HEK293 (cell line): ENCODE results near the gene EPS8L1.

ENCODE experiments used
- ATF2 ChIP-seq: fragments of 450-650 bp; formaldehyde crosslinking; IDR thresholded peaks from 2 replicates; pipeline ENCODE4 v1.5.1; 2016; ENCODE audit warnings: missing biosample characterization, missing genetic modification characterization, low read depth
- GLI4 ChIP-seq: fragments of 450-650 bp; formaldehyde crosslinking; IDR thresholded peaks from 2 replicates; pipeline ENCODE4 v1.5.1; 2016; ENCODE audit warnings: missing biosample characterization, missing genetic modification characterization
- GLIS1 ChIP-seq: fragments of 450-650 bp; formaldehyde crosslinking; IDR thresholded peaks from 2 replicates; pipeline ENCODE4 v1.5.1; 2016; ENCODE audit warnings: missing biosample characterization, missing genetic modification characterization
- KLF8 ChIP-seq: fragments of 450-650 bp; formaldehyde crosslinking; IDR thresholded peaks from 2 replicates; pipeline ENCODE4 v1.5.1; 2016; ENCODE audit warnings: missing biosample characterization, missing genetic modification characterization
- OVOL3 ChIP-seq: fragments of 450-650 bp; formaldehyde crosslinking; IDR thresholded peaks from 2 replicates; pipeline ENCODE4 v1.5.1; 2016; ENCODE audit warnings: missing biosample characterization, missing genetic modification characterization
- PRDM10 ChIP-seq: fragments of 450-650 bp; formaldehyde crosslinking; IDR thresholded peaks from 2 replicates; pipeline ENCODE4 v1.5.1; 2016; ENCODE audit warnings: missing biosample characterization, missing genetic modification characterization
- PRDM4 ChIP-seq: fragments of 450-650 bp; formaldehyde crosslinking; IDR thresholded peaks from 2 replicates; pipeline ENCODE4 v1.5.1; 2017; ENCODE audit warnings: missing biosample characterization, missing genetic modification characterization
- REPIN1 ChIP-seq: fragments of 450-650 bp; formaldehyde crosslinking; IDR thresholded peaks from 2 replicates; pipeline ENCODE4 v1.5.1; 2017; ENCODE audit warnings: missing biosample characterization, missing genetic modification characterization, low read depth
- SCRT1 ChIP-seq: fragments of 450-650 bp; formaldehyde crosslinking; IDR thresholded peaks from 2 replicates; pipeline ENCODE4 v1.5.1; 2016; ENCODE audit warnings: missing biosample characterization, missing genetic modification characterization, borderline replicate concordance
- TSHZ1 ChIP-seq: fragments of 450-650 bp; formaldehyde crosslinking; IDR thresholded peaks from 2 replicates; pipeline ENCODE4 v1.5.1; 2016; ENCODE audit warnings: missing biosample characterization, missing genetic modification characterization, borderline replicate concordance
- YY1 ChIP-seq: fragments of 450-650 bp; formaldehyde crosslinking; IDR thresholded peaks from 2 replicates; pipeline ENCODE4 v1.5.1; 2018; ENCODE audit warnings: missing biosample characterization, missing genetic modification characterization
- ZBTB17 ChIP-seq: fragments of 450-650 bp; formaldehyde crosslinking; IDR thresholded peaks from 2 replicates; pipeline ENCODE4 v1.5.1; 2016; ENCODE audit warnings: missing biosample characterization, missing genetic modification characterization
- ZBTB26 ChIP-seq: fragments of 450-650 bp; formaldehyde crosslinking; optimal IDR thresholded peaks from 2 replicates; pipeline ENCODE3; 2016; ENCODE audit warnings: missing biosample characterization, mild to moderate bottlenecking, missing genetic modification characterization
- ZFHX2 ChIP-seq: fragments of 450-650 bp; formaldehyde crosslinking; conservative IDR thresholded peaks from 2 replicates; pipeline ENCODE4 v1.5.1; 2016; ENCODE audit warnings: missing biosample characterization, missing genetic modification characterization
- ZNF121 ChIP-seq: fragments of 450-650 bp; formaldehyde crosslinking; IDR thresholded peaks from 2 replicates; pipeline ENCODE4 v1.5.1; 2016; ENCODE audit warnings: missing biosample characterization, missing genetic modification characterization
- ZNF24 ChIP-seq: fragments of 450-650 bp; formaldehyde crosslinking; IDR thresholded peaks from 2 replicates; pipeline ENCODE4 v1.5.1; 2016; ENCODE audit warnings: missing biosample characterization, missing genetic modification characterization
- ZNF350 ChIP-seq: fragments of 450-650 bp; formaldehyde crosslinking; IDR thresholded peaks from 2 replicates; pipeline ENCODE4 v1.5.0; 2017; ENCODE audit warnings: missing biosample characterization, mild to moderate bottlenecking, missing genetic modification characterization
- ZNF37A ChIP-seq: fragments of 450-650 bp; IDR thresholded peaks from 2 replicates; pipeline ENCODE4 v1.5.1; 2018; ENCODE audit warnings: missing biosample characterization, missing genetic modification characterization
- ZNF530 ChIP-seq: fragments of 450-650 bp; formaldehyde crosslinking; IDR thresholded peaks from 2 replicates; pipeline ENCODE4 v1.5.1; 2016; ENCODE audit warnings: low read depth, missing biosample characterization, missing genetic modification characterization
- ZNF558 ChIP-seq: fragments of 450-650 bp; formaldehyde crosslinking; IDR thresholded peaks from 2 replicates; pipeline ENCODE4 v1.5.1; 2016; ENCODE audit warnings: missing biosample characterization, missing genetic modification characterization
- ZNF596 ChIP-seq: fragments of 450-650 bp; IDR thresholded peaks from 2 replicates; pipeline ENCODE4 v1.5.0; 2018; ENCODE audit warnings: missing biosample characterization, mild to moderate bottlenecking, missing genetic modification characterization, moderate library complexity
- ZNF658 ChIP-seq: fragments of 450-650 bp; formaldehyde crosslinking; IDR thresholded peaks from 2 replicates; pipeline ENCODE4; 2016; ENCODE audit warnings: missing biosample characterization, missing genetic modification characterization
- ZNF768 ChIP-seq: fragments of 450-650 bp; formaldehyde crosslinking; IDR thresholded peaks from 2 replicates; pipeline ENCODE4 v1.5.1; 2018; ENCODE audit warnings: missing biosample characterization, mild to moderate bottlenecking, missing genetic modification characterization
- ZNF785 ChIP-seq: fragments of 450-650 bp; formaldehyde crosslinking; IDR thresholded peaks from 2 replicates; pipeline ENCODE4 v1.5.1; 2016; ENCODE audit warnings: missing biosample characterization, missing genetic modification characterization
- ZNF792 ChIP-seq: fragments of 450-650 bp; formaldehyde crosslinking; IDR thresholded peaks from 2 replicates; pipeline ENCODE4 v1.5.1; 2016; ENCODE audit warnings: missing biosample characterization, missing genetic modification characterization
- ZSCAN5A ChIP-seq: fragments of 450-650 bp; formaldehyde crosslinking; IDR thresholded peaks from 2 replicates; pipeline ENCODE4 v1.5.1; 2016; ENCODE audit warnings: missing biosample characterization, missing genetic modification characterization

The EPS8L1 gene

GRCh38 chr19:55117663-55118391 is 42.2 kb downstream of the EPS8L1 start (continued):
- TF ChIP-seq ZNF658 (tag by site-specific recombination) (no peak), OVOL3 (tag by site-specific recombination) (no peak), ZBTB17 (peak; percentile 95), PRDM10 (tag by site-specific recombination) (peak; percentile 83), ZNF792 (tag by site-specific recombination) (peak; percentile 74; the same call in 1 of the 2 replicates), KLF8 (tag by site-specific recombination) (peak; percentile 80; the same call in 1 of the 2 replicates), ZNF596 (no peak), YY1 (tag by site-specific recombination) (no peak), ZNF24 (tag by site-specific recombination) (no peak), ZNF768 (tag by site-specific recombination) (no peak), TSHZ1 (tag by site-specific recombination) (no peak), ZNF558 (tag by site-specific recombination) (no peak), ZFHX2 (tag by site-specific recombination) (peak; percentile 73), ZSCAN5A (tag by site-specific recombination) (no peak), ZNF37A (tag by site-specific recombination) (no peak), PRDM4 (tag by site-specific recombination) (peak; percentile 57; the same call in 1 of the 2 replicates), GLIS1 (tag by site-specific recombination) (peak; percentile 74), GLI4 (0 out of 2 replicates have a peak, but pooled peaks have one; percentile 38), REPIN1 (tag by site-specific recombination) (no peak), ZBTB26 (peak; percentile 32), ATF2 (tag by site-specific recombination) (peak; percentile 41; the same call in 1 of the 2 replicates), ZNF785 (tag by site-specific recombination) (peak; percentile 77; the same call in 1 of the 2 replicates), ZNF530 (no peak), ZNF350 (tag by site-specific recombination) (no peak), SCRT1 (tag by site-specific recombination) (no peak), ZNF121 (tag by site-specific recombination) (no peak)
